HEK293T (cell line): ENCODE data around the gene RNFT2.
"Not testable (repeated sequence)": the region's sequence is repeated elsewhere in the genome, so short reads cannot be mapped to it uniquely, and the experiment has no call there.

ENCODE experiments used
- CTCF ChIA-PET: fragments of 350-600 bp; formaldehyde crosslinking; extraction: SDS; loops from one replicate; lab custom pipeline; 2021; ENCODE audit warnings: antibody characterized with exemption, inconsistent platforms; lab: Yijun Ruan, JAX
- POLR2A ChIA-PET: fragments of 350-600 bp; formaldehyde crosslinking; extraction: SDS; loops from one replicate; lab custom pipeline; 2020; ENCODE audit warnings: antibody characterized with exemption, inconsistent platforms; lab: Yijun Ruan, JAX
- DNase-seq: peaks from one replicate; pipeline ENCODE4 v3.0.0; 2012; ENCODE audit warnings: mixed read lengths; ENCODE audit errors: extremely low spot score
- ARNT ChIP-seq: fragments of 450-650 bp; IDR thresholded peaks from 2 replicates; pipeline ENCODE4 v1.6.1; 2017; ENCODE audit warnings: mild to moderate bottlenecking
- BHLHE40 ChIP-seq: fragments of 450-650 bp; IDR thresholded peaks from 2 replicates; pipeline ENCODE4 v1.6.1; 2016; ENCODE audit warnings: mild to moderate bottlenecking, moderate library complexity, borderline replicate concordance
- CTBP1 ChIP-seq: fragments of 450-650 bp; IDR thresholded peaks from 2 replicates; pipeline ENCODE4 v1.6.1; 2016; ENCODE audit warnings: borderline replicate concordance
- ELF4 ChIP-seq: fragments of 450-650 bp; IDR thresholded peaks from 2 replicates; pipeline ENCODE4 v1.6.1; 2017; ENCODE audit warnings: antibody characterized with exemption
- FOXA1 ChIP-seq: fragments of 450-650 bp; IDR thresholded peaks from 2 replicates; pipeline ENCODE4 v1.6.1; 2016; ENCODE audit warnings: mild to moderate bottlenecking
- FOXK2 ChIP-seq: fragments of 450-650 bp; IDR thresholded peaks from 2 replicates; pipeline ENCODE4 v1.6.1; 2016; ENCODE audit warnings: mild to moderate bottlenecking
- FOXM1 ChIP-seq: fragments of 450-650 bp; IDR thresholded peaks from 2 replicates; pipeline ENCODE4 v1.6.1; 2017; ENCODE audit warnings: mild to moderate bottlenecking, borderline replicate concordance
- HDGF ChIP-seq: fragments of 450-650 bp; IDR thresholded peaks from 2 replicates; pipeline ENCODE4 v1.6.1; 2017; ENCODE audit warnings: antibody characterized with exemption, borderline replicate concordance
- L3MBTL2 ChIP-seq: fragments of 450-650 bp; conservative IDR thresholded peaks from 2 replicates; pipeline ENCODE4 v1.6.1; 2016; ENCODE audit warnings: mild to moderate bottlenecking
- LEF1 ChIP-seq: fragments of 450-650 bp; IDR thresholded peaks from 2 replicates; pipeline ENCODE4 v1.6.1; 2017; ENCODE audit warnings: mild to moderate bottlenecking, borderline replicate concordance
- NFRKB ChIP-seq: fragments of 450-650 bp; IDR thresholded peaks from 2 replicates; pipeline ENCODE4 v1.6.1; 2016; ENCODE audit warnings: mild to moderate bottlenecking, moderate library complexity
- PKNOX1 ChIP-seq: fragments of 450-650 bp; IDR thresholded peaks from 2 replicates; pipeline ENCODE4 v1.6.1; 2016
- SP1 ChIP-seq: fragments of 450-650 bp; IDR thresholded peaks from 2 replicates; pipeline ENCODE4 v1.6.1; 2017
- SUZ12 ChIP-seq: fragments of 450-650 bp; IDR thresholded peaks from 2 replicates; pipeline ENCODE4 v1.6.1; 2016; ENCODE audit warnings: mild to moderate bottlenecking
- TARDBP ChIP-seq: fragments of 450-650 bp; IDR thresholded peaks from 2 replicates; pipeline ENCODE4 v1.6.1; 2016
- ZNF384 ChIP-seq: fragments of 450-650 bp; IDR thresholded peaks from 2 replicates; pipeline ENCODE4 v1.6.1; 2016

RNFT2 gene

GRCh38 chr12:116780942-116781341 is 42.8 kb downstream of the RNFT2 start:
- DNase-seq: no peak
- TF ChIP-seq TARDBP: no peak
- TF ChIP-seq FOXM1: no peak
- TF ChIP-seq L3MBTL2: no peak
- no peak for TF ChIP-seq ELF4
- no peak for TF ChIP-seq CTBP1
- TF ChIP-seq FOXK2: no peak
- no peak for TF ChIP-seq LEF1
- no peak for TF ChIP-seq SUZ12
- TF ChIP-seq ZNF384: no peak
- no peak for TF ChIP-seq FOXA1
- TF ChIP-seq BHLHE40: no peak
- POLR2A ChIA-PET: interaction anchor here (0.8 kb wide), 1 partner anchor 38 kb away, joined by 3 read pairs; no protein-coding TSS in a partner anchor
- CTCF ChIA-PET: interaction anchor here (0.6 to 0.7 kb wide), 2 partner anchors 136 to 1312 kb away, joined by 3 to 5 read pairs; no protein-coding TSS in a partner anchor

- ChIA-PET POLR2A (no interaction called here), CTCF (no interaction called here)
- TF ChIP-seq TARDBP (no peak), LEF1 (no peak), CTBP1 (no peak), FOXA1 (no peak), L3MBTL2 (no peak), SP1 (no peak), PKNOX1 (no peak), FOXM1 (no peak), BHLHE40 (no peak)
- no peak for DNase-seq
These were observed 45.6 kb downstream of the RNFT2 start for GRCh38 chr12:116783525-116784237.

DNA sequence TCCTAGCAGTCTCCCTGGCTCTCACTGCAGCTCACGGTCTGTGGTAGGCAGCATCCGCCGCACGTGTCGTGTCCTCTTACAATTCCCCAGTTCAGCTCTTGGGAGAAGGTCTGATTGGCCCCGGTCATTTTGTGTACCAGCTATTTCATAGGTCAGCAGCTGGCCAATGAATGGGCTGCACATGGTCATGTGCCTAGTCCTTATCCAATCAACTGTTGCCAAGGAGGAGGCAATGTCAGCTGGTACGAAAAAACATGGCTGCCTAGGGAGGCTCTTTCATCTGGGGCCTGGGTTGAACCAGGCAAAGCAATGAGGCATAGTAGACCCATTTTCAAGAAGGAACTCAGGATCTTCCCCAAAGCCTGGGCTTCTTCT is 46.1 kb downstream of the RNFT2 start:
- DNase-seq: peak; percentile 40
- TF ChIP-seq ARNT (no peak), SP1 (no peak), CTBP1 (no peak), ELF4 (no peak), ZNF384 (no peak), FOXA1 (no peak), PKNOX1 (no peak), L3MBTL2 (no peak), FOXM1 (no peak)
- ChIA-PET POLR2A (no interaction called here), CTCF (no interaction called here)

GRCh38 chr12:116789562-116789961 is 51.4 kb downstream of the RNFT2 start:
- CTCF ChIA-PET, POLR2A ChIA-PET: not testable (repeated sequence)

DNA sequence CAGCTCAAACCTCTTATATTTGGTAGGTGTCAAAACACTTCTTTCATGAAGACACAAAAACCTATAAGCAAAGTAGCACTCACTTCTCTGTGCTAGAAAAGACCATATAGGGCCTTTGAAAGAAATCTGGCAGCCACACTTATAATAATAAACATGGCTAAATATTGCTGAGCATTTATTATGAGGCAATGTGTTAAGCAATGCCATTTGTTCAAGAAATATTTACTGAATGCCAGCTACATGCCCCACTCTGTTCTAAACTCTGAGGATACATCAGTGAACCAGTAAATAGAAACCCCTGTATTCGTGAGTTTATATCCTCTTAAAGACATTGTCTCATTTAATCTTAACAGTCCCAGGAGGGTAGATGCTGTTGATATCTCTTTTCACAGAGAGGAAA is 52.0 kb downstream of the RNFT2 start:
- POLR2A ChIA-PET: no interaction called here
- no peak for TF ChIP-seq CTBP1
- TF ChIP-seq TARDBP: no peak
- TF ChIP-seq FOXA1: no peak
- TF ChIP-seq LEF1: no peak
- TF ChIP-seq ELF4: no peak
- TF ChIP-seq FOXM1: no peak
- TF ChIP-seq BHLHE40: no peak
- no peak for TF ChIP-seq PKNOX1
- TF ChIP-seq ARNT: no peak
- TF ChIP-seq NFRKB: no peak
- no peak for TF ChIP-seq SUZ12
- TF ChIP-seq SP1: no peak
- TF ChIP-seq ZNF384: no peak
- TF ChIP-seq L3MBTL2: no peak
- no peak for TF ChIP-seq FOXK2
- no peak for TF ChIP-seq HDGF
- CTCF ChIA-PET: no interaction called here
- no peak for DNase-seq

More at GRCh38 chr12:116789562-116789961, 51.4 kb downstream of the RNFT2 start:
- not testable (repeated sequence) for DNase-seq

GRCh38 chr12:116792403-116792802 is 54.3 kb downstream of the RNFT2 start:
- ChIA-PET POLR2A (no interaction called here), CTCF (no interaction called here)
- TF ChIP-seq L3MBTL2: no peak
- TF ChIP-seq CTBP1: no peak
- TF ChIP-seq SUZ12: no peak
- no peak for TF ChIP-seq PKNOX1
- TF ChIP-seq ELF4: no peak
- no peak for TF ChIP-seq HDGF
- no peak for TF ChIP-seq TARDBP
- no peak for TF ChIP-seq LEF1
- TF ChIP-seq FOXA1: no peak
- TF ChIP-seq NFRKB: no peak
- no peak for TF ChIP-seq FOXM1
- TF ChIP-seq FOXK2: no peak
- DNase-seq: no peak
